Activated CD4-positive, alpha-beta T cell treated with anti-CD3 and anti-CD28 coated beads, Interleukin-2, amount 10 ng/mL, durations not matched to agents 24 days and 14 days (primary cell): ENCODE measurements around the gene NRXN3. TPM values are rescaled to one million over a fixed set of nuclear protein-coding genes. Genes with fewer than 3 reads are reported as not detected.

ENCODE experiments used
- DNase-seq: peaks from one replicate; pipeline ENCODE4 v3.0.0; 2022
- H3K27ac Mint-ChIP-seq: one replicate; pipeline ENCODE4 v1.8.0; 2022; ENCODE audit warnings: mild to moderate bottlenecking, mixed read lengths
- H3K27me3 Mint-ChIP-seq: one replicate; pipeline ENCODE4 v1.8.0; 2022; ENCODE audit warnings: mixed read lengths
- H3K36me3 Mint-ChIP-seq: one replicate; pipeline ENCODE4 v1.8.0; 2022; ENCODE audit warnings: low read depth, mild to moderate bottlenecking, mixed read lengths
- H3K4me1 Mint-ChIP-seq: one replicate; pipeline ENCODE4 v1.8.0; 2021; ENCODE audit warnings: mixed read lengths
- H3K4me3 Mint-ChIP-seq: one replicate; pipeline ENCODE4 v1.8.0; 2022; ENCODE audit warnings: mild to moderate bottlenecking, moderate library complexity, mixed read lengths
- H3K9me3 Mint-ChIP-seq: one replicate; pipeline ENCODE4 v1.8.0; 2021; ENCODE audit warnings: mixed read lengths
- intact Hi-C: fragments of 100-400 bp; cut with micrococcal nuclease; formaldehyde crosslinking; loops from one replicate; pipeline ENCODE4 v1.15.1; 2023
- total RNA-seq: library from RNA; stranded (reverse); gene quantifications from 2 replicates; pipeline ENCODE4 v1.2.3, GENCODE V29; 2022

Gene NRXN3
- total RNA-seq, 1 donor from 2014 or later, result not detected

DNA sequence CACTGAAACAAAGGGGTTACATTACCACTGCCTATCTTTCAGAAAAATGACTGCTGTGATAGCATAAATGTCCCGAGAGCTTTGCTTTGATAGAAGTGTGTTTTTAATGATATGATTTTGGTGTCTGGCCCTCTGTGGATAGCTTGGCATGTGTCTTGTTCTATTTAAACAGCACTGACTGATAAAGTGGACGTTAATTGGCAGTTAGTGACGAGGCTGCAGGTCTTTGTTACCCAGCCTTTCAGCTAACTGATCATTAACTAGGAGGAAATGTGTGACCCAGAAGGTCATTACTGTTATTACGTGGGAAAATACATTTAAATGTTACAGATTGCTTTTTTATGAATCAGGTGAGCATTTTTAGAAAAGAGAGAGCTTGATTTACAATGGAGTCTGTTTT lies 1612.9 kb downstream of the NRXN3 start:
- Mint-ChIP-seq H3K36me3 (no peaks in the 10 kb centered on the region), H3K4me1 (no peaks in the 10 kb centered on the region), H3K9me3 (no peaks in the 10 kb centered on the region), H3K4me3 (no peak overlapping the region), H3K27me3 (no peaks in the 10 kb centered on the region), H3K27ac (no peak overlapping the region)
- intact Hi-C loops, result no loop called here
- no peak for DNase-seq

DNA sequence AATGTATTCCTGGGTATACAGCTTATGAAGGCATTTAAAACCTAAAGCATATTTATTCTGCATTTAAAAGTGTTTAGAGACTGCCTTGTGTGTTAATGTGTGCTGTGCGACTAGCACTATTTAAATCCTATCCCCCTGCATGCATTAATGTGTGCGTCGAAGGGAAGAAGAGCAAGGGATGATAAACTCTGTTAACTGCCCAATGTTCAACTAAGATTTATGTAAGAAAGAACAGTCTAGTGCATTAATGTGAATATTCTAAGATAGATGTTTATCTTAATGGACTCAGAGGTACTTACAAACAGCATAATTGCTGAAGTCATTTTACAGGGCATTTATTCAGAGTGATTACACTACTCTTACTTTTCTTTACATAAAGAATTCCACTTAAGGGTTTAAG lies 1616.3 kb downstream of the NRXN3 start:
- intact Hi-C loops, result no loop called here
- Mint-ChIP-seq H3K4me1 (no peaks in the 10 kb centered on the region), H3K27ac (no peak overlapping the region), H3K27me3 (no peaks in the 10 kb centered on the region), H3K4me3 (no peak overlapping the region), H3K9me3 (peaks cover 3% of the 10 kb centered on the region), H3K36me3 (no peaks in the 10 kb centered on the region)
- no peak for DNase-seq

DNA sequence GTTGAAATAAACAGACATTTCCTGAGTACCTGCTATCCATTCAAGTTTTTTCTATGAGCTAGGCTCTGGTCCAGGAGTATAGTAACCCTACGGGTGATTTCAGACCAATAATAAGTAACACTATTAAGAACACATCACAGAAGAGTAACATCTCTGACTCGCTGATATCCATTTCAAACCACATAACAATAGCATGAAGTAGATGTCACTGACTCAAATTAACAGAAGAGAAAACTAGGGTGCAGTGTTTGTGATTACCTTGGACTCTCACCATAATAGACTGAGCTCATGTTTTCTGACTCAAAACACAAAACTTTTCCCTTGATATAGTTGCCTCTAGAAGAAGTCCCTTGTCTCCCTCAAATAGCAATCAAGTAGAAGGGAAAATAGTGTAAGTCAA lies 1618.2 kb downstream of the NRXN3 start:
- no peak for DNase-seq
- peaks cover 3% of the 10 kb centered on the region for H3K9me3 Mint-ChIP-seq
- no peaks in the 10 kb centered on the region for H3K4me1 Mint-ChIP-seq
- intact Hi-C loops, result no loop called here
- H3K36me3 Mint-ChIP-seq, result no peaks in the 10 kb centered on the region
- no peak overlapping the region for H3K27ac Mint-ChIP-seq
- H3K4me3 Mint-ChIP-seq, result no peak overlapping the region
- no peaks in the 10 kb centered on the region for H3K27me3 Mint-ChIP-seq

DNA sequence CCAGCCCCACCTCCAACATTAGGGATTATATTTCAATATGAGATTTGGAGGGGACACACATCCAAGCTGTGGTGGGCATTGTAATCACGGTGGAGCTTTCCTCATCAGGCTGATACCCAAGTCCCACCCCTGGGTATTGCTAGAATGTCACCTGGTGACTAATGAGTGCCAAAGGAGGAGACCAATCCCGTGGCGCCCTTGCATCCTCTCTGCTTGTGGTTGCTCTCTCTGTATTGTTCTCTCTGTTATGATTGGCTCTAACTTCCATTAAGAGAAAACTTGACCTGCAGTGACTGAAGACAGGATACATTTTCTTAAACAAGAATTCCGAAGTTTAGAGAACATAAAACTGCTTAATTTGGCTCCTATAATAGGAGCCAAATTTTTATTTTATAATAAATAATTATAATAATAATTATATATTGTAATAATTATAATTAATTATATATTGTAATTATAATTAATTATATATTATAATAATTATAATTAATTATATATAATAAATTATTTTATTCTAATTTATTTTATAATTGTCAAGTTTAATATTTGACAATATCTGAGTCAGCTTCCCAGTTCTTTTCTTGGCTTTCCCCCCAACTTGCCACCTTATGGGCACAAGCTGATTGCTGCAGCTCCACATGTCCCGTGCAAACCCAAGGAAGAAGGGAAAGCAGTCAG lies 1621.0 kb downstream of the NRXN3 start:
- no peak for DNase-seq
- intact Hi-C loops, result no loop called here
- H3K27ac Mint-ChIP-seq, result no peak overlapping the region
- no peaks in the 10 kb centered on the region for H3K27me3 Mint-ChIP-seq
- no peaks in the 10 kb centered on the region for H3K4me1 Mint-ChIP-seq
- no peak overlapping the region for H3K4me3 Mint-ChIP-seq
- peaks cover 3% of the 10 kb centered on the region for H3K9me3 Mint-ChIP-seq
- H3K36me3 Mint-ChIP-seq, result no peaks in the 10 kb centered on the region

DNA sequence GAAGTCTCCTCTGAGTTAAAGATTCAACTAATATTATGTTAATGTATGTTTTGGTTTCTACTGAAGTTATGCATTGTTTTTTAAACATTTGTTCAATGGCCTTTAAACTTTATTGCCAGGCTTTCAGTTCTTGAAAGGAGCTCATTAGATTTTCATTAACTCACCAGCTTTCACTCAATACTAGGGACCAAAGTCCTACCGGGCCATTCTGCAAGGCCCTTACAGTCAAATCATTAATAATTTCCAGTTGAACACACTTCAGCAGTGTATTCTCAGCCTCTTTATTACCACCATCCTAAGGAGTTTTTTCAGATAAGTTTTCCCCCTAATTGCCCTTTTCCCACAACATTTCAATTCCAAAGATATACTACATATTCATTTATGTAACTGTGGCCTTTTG lies 1631.9 kb downstream of the NRXN3 start:
- intact Hi-C loops, result no loop called here
- no peaks in the 10 kb centered on the region for H3K9me3 Mint-ChIP-seq
- DNase-seq, result no peak
- no peak overlapping the region for H3K27ac Mint-ChIP-seq
- H3K36me3 Mint-ChIP-seq, result no peaks in the 10 kb centered on the region
- no peaks in the 10 kb centered on the region for H3K4me1 Mint-ChIP-seq
- no peaks in the 10 kb centered on the region for H3K27me3 Mint-ChIP-seq
- H3K4me3 Mint-ChIP-seq, result no peak overlapping the region

DNA sequence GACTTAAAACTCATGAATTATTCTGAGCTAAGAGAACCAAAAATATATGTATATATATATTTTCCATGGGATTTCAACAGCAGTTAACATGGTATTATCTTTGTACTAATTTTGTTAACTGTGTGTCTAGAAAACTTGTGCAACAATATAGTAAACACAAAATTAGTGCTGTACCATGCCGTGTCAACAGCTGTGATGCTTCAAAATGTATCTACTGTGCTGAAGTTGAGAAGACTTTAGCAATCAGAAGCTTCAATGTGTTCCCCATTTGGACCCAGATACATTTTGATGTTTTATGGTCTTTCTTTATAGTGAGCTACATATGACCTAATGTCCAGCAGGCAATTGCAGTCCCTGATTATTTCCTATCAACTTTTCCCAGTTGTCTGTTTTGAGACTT lies 1635.5 kb downstream of the NRXN3 start:
- no peak overlapping the region for H3K27ac Mint-ChIP-seq
- no peaks in the 10 kb centered on the region for H3K27me3 Mint-ChIP-seq
- H3K4me1 Mint-ChIP-seq, result no peaks in the 10 kb centered on the region
- no peak for DNase-seq
- H3K4me3 Mint-ChIP-seq, result no peak overlapping the region
- no peaks in the 10 kb centered on the region for H3K36me3 Mint-ChIP-seq
- intact Hi-C loops, result no loop called here
- no peaks in the 10 kb centered on the region for H3K9me3 Mint-ChIP-seq

DNA sequence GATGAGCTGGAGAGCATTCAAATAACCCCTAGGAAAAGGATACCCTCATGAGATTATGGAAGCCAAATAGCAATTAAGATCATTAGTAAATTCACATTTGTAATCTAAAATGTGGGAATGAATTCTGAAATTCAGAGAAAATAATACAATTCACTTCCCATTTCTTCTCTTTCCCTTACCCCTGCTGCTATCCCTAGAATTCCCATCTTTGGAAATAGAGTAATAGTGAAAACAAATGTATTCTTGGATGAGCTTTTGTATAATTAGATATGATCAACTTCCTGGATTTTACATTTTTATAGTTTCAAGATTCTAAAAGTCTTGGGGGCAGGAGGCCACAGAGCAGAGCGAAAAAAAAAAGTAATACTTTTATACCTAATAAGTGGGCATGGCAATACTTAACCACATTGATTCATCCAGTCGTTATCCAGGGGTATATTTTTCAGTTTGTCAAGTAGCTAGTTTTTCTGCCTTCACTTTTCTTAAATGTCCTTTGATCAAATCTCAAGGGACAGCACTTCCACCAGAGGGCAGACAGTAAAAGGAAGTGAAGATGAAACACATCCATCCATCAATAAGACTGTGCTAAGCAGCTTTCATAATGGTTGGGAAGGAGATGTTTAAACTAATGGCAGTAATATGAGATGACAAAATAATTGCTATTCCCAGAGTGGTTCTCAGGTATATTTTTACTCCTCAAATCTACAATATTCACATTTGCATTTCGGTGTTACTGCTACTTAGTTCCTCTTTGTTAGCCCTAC lies 1639.9 kb downstream of the NRXN3 start:
- Mint-ChIP-seq H3K4me1 (no peaks in the 10 kb centered on the region), H3K4me3 (no peak overlapping the region), H3K27me3 (no peaks in the 10 kb centered on the region), H3K27ac (no peak overlapping the region), H3K36me3 (no peaks in the 10 kb centered on the region), H3K9me3 (no peaks in the 10 kb centered on the region)
- intact Hi-C loops, result no loop called here
- DNase-seq, result no peak

DNA sequence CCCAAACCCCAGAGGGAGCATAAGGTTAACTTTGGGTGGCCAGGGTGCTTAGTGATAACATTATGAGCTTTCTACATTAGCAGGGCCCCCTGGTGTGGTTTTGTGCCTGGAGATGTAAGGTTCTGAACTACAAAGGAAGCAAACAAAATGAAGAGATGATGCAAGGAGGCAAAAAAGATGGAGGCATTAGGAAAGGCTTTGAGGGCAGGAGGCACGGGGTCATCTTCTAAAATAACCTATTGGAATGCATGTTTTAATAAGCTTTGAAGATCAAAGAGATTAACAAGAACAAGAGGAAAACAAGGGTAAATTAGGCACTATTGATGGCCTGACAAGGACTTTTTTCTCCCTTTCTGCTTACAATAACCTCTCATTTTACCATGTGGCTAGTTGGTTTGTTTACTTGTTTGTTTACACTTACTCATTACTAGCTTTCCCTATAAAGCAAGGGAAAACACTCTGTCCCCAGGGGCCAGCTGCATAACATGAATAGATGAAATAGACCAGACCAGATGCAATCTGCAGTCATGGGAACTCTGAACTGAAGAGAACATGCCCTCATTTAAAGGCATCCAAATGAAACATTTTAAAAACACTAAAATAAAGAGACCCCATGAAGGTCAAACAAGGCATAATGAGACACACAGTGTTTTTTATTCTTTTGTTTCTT lies 1650.8 kb downstream of the NRXN3 start:
- Mint-ChIP-seq H3K9me3 (no peaks in the 10 kb centered on the region), H3K4me3 (no peak overlapping the region), H3K36me3 (no peaks in the 10 kb centered on the region), H3K27ac (no peak overlapping the region), H3K4me1 (no peaks in the 10 kb centered on the region), H3K27me3 (no peaks in the 10 kb centered on the region)
- intact Hi-C loops, result no loop called here
- DNase-seq, result no peak

DNA sequence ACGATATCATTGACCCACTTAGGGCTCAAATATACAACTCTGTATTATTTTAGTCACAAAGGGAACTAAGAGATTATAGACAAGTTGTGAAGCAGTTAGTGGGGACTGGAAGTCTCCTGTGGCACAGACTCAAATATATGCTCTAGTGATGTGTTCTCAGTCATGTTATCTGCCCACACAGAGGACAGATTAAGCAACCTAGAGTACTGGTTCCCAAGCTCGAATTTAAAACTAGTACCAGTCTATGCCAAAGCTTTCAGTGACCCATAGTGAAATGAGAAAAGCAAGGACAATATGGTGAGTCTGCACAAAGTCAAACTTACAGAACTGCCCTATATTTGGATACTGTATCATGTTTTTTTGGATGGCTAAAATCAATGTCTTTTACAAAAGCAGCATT lies 1651.9 kb downstream of the NRXN3 start:
- intact Hi-C loops, result no loop called here
- Mint-ChIP-seq H3K4me1 (no peaks in the 10 kb centered on the region), H3K9me3 (no peaks in the 10 kb centered on the region), H3K27me3 (no peaks in the 10 kb centered on the region), H3K36me3 (no peaks in the 10 kb centered on the region), H3K27ac (no peak overlapping the region), H3K4me3 (no peak overlapping the region)
- DNase-seq, result no peak

DNA sequence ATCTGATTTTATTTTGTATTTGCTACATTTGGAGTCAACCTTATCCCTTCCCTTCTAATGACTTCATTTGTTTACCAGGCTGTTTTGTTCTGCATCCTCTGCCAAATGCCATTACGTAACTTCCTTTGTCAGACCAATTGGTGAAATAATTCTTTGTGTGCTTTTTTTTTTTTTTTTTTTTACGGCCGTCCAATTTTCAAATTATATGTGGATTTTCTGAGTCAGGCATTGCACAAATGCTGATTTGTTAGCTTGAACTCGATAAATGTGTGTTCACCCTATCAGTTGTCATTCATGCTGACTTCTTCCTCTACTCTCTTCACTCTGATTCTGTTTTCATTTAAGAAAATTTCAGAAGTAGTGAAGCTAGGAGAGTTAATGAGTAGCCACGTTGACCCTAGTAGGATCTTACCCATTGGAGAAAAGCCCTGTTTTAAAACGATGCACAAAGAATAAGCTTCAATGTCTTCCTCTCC lies 1654.9 kb downstream of the NRXN3 start:
- no peaks in the 10 kb centered on the region for H3K4me1 Mint-ChIP-seq

DNA sequence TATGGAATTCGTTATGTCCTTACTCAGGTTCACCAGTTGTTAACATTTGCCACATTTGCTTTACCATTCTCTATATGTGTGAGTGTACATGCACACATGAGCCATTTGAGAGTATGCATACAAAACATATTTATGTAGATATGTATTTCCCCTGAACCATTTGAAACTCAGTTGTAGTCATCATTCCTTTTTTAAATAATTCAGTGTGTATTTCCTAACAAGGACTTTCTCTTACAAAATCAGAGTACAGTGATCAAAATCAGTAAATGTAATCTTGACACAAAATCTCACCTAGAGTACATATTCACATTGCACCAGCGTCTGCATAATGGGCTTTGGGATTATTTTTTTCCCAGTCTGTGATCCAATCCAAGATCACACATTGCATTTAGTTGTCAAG lies 1656.2 kb downstream of the NRXN3 start:
- Mint-ChIP-seq H3K36me3 (no peaks in the 10 kb centered on the region), H3K4me3 (no peak overlapping the region), H3K27ac (no peak overlapping the region), H3K4me1 (no peaks in the 10 kb centered on the region), H3K27me3 (no peaks in the 10 kb centered on the region), H3K9me3 (no peaks in the 10 kb centered on the region)
- DNase-seq, result no peak
- intact Hi-C loops, result no loop called here

More for the DNA sequence above, 1654.9 kb downstream of the NRXN3 start:
- Mint-ChIP-seq H3K27ac (no peak overlapping the region), H3K27me3 (no peaks in the 10 kb centered on the region), H3K9me3 (no peaks in the 10 kb centered on the region), H3K4me3 (no peak overlapping the region), H3K36me3 (no peaks in the 10 kb centered on the region)
- intact Hi-C loops, result no loop called here
- DNase-seq, result no peak

DNA sequence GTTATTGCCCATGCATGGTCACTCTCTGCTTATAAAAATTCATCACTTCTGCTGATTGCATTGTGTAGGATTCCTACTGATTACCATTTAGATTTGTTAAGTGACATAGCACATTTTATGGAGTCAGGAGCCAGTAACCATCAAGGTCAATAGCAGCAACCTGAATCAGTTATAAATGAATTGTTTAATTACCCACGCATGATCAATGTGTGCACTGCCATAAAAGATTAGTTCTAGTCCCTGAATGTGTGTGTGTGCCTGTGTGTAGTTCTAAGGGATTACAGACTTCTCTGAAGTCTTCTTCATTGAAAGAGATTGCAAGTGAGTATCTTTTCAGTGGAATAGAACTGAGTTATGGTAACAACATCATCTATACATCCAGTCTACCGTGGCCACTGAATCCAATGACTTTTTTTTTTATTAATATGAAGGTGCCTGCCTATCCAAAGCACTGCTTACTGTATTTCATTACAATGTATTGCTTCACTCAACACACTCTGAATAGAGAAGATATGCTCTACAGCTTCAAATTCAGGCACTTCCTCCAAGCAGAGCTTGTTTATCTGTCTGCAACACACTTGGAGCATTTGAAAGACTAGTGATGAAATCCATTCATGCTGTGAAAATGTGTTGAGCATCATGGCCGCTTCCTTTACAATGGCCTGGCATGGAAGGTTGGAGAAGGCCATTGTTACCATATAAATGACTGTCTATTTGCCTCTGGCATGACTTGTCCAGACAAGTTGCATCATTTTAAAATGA lies 1659.4 kb downstream of the NRXN3 start:
- intact Hi-C loops, result no loop called here
- no peak for DNase-seq
- H3K4me1 Mint-ChIP-seq, result no peaks in the 10 kb centered on the region
- no peaks in the 10 kb centered on the region for H3K27me3 Mint-ChIP-seq
- no peak overlapping the region for H3K27ac Mint-ChIP-seq
- no peaks in the 10 kb centered on the region for H3K36me3 Mint-ChIP-seq
- H3K4me3 Mint-ChIP-seq, result no peak overlapping the region
- no peaks in the 10 kb centered on the region for H3K9me3 Mint-ChIP-seq

DNA sequence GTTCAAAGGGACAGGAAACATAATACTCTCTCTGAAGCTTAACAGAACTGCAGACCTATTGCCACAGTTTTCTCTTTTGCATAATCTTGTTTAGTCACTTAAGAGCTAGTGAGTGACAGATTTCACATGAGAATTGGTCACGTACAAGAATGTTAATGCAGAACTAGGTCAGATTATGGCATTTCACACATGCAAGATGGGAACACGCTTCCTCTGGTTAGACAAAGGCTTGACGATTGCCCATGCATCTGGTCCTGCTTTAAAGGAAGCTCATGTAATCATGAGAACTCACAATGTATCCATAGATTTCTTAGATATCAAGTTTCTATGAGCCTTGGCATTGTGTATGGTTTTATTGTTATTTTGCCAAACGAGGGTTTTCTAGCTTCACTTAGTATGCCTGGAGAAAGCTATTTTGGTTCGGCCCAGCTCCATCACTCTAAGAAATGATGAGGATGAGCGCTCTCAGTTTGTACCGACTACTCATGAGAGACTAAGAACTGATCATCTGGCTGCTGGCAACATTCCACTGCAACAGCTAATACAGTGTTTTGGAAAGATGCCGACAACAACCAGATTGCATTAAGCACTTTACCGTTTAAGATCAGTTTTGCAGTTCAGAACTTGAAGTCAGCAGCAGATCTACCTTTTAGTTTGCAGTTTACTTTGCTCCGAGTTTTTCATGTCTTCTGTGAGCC lies 1661.2 kb downstream of the NRXN3 start:
- H3K27ac Mint-ChIP-seq, result no peak overlapping the region
- no peaks in the 10 kb centered on the region for H3K4me1 Mint-ChIP-seq
- no peaks in the 10 kb centered on the region for H3K9me3 Mint-ChIP-seq
- no peak for DNase-seq
- no peaks in the 10 kb centered on the region for H3K27me3 Mint-ChIP-seq
- H3K36me3 Mint-ChIP-seq, result no peaks in the 10 kb centered on the region
- intact Hi-C loops, result no loop called here
- H3K4me3 Mint-ChIP-seq, result no peak overlapping the region
